Upper lobe of right lung (tissue), 1 donor: ENCODE measurements around the gene B3GLCT. TPM values are rescaled to one million over a fixed set of nuclear protein-coding genes. Genes with fewer than 3 reads are reported as not detected.

Source experiments
- ATAC-seq: fragments of 200-7000 bp; cut with Tn5 transposase; one replicate; pipeline ENCODE4 v1.9.1; 2020; ENCODE audit warnings: mild to moderate bottlenecking, moderate library complexity
- DNase-seq: peaks from one replicate; pipeline ENCODE4 v3.0.0-alpha.2; 2020
- H3K27ac ChIP-seq: fragments of 200-600 bp; one replicate; pipeline ENCODE4 v1.8.0; 2022
- H3K27me3 ChIP-seq: fragments of 200-600 bp; one replicate; pipeline ENCODE4 v1.8.0; 2022; ENCODE audit warnings: mild to moderate bottlenecking
- H3K36me3 ChIP-seq: fragments of 200-600 bp; one replicate; pipeline ENCODE4 v1.8.0; 2022
- H3K4me1 ChIP-seq: fragments of 200-600 bp; one replicate; pipeline ENCODE4 v1.8.0; 2022
- H3K4me3 ChIP-seq: fragments of 200-600 bp; one replicate; pipeline ENCODE4 v1.8.0; 2022; ENCODE audit warnings: mild to moderate bottlenecking
- H3K9me3 ChIP-seq: fragments of 200-600 bp; one replicate; pipeline ENCODE4 v1.8.0; 2022
- CTCF ChIP-seq: fragments of 200-600 bp; IDR thresholded peaks from one replicate; pipeline ENCODE4 v1.8.0; 2022; ENCODE audit warnings: antibody characterized with exemption
- intact Hi-C: fragments of 100-400 bp; cut with DNase I; formaldehyde crosslinking; loops from one replicate; pipeline ENCODE4 v1.11.0; 2022
- total RNA-seq: library from RNA; stranded (reverse); fragmentation: NEBNext Ultra II Directional; extraction: Animal tissue kit (Norgen Biotek cat#: 25700); gene quantifications from one replicate; pipeline ENCODE4 v1.2.1, GENCODE V29; 2021
- donor health status: DM: no; HTN: yes; CAD: no; lungs with severe emphysema.

B3GLCT gene
- total RNA-seq, 1 donor from 2014 or later: 6.7 TPM

DNA sequence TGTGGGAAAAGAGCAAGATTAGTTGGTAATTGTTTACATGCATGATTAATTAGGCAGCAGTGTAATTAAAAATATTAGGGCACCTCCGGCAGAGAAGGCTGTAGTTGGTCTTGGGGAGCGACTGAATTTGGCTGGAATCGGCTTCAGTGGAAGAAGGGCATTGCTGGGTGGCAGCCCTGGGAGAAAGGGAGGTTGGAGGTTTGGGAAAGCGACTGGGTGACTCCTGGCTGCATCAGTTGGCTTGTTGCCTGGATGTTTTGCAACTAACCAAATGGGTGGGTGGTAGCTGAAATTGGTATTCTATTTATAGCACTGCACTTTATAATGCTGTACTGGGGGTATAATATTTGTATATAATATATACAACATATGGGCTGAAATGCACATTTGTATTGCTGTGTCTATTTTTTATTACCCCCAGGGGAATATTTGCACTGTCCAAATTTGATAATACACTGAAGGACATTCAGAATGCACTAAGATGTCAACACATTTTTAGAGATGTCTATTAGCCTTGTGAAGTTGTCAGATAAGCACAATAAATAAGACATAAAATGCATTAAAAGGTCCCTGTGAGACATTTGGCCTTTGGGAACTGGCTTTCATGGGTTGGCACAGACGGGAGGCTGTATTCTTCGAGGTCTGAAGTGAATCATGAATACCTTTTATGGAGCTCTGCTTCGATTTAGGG is 1.7 kb downstream of the B3GLCT start:
- Histone ChIP-seq H3K27ac (peak overlapping the region; percentile 92), H3K9me3 (no peaks in the 10 kb centered on the region), H3K27me3 (no peaks in the 10 kb centered on the region), H3K4me1 (peaks cover 11% of the 10 kb centered on the region), H3K36me3 (no peaks in the 10 kb centered on the region), H3K4me3 (peak overlapping the region; percentile 73)
- DNase-seq (no peak), ATAC-seq (no peak)
- TF ChIP-seq CTCF: no peak
- intact Hi-C loops: no loop called here

DNA sequence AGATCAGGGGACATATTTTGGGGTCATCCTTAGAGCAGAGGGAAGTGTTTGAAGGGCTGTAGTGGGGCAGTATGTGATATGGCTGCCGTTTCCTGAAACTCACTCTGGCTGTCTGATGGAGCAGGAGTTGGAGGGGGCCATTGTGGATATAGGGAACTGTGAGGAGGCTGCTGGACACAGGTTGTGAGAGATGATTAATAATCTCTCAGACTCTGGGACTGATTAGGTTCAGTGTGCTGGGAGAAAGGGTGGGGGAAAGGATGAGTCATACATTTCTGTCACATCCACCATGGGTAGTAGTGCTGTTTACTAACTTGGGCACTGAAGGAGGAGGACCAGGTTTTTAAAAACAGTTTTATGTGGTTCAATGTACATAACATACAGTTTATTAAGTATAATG is 4.8 kb downstream of the B3GLCT start:
- intact Hi-C loops: no loop called here
- TF ChIP-seq CTCF: no peak
- ATAC-seq: no peak
- peaks cover 20% of the 10 kb centered on the region for H3K4me1 ChIP-seq
- DNase-seq: no peak
- H3K4me3 ChIP-seq: no peak overlapping the region
- H3K27ac ChIP-seq: no peak overlapping the region
- H3K27me3 ChIP-seq: no peaks in the 10 kb centered on the region
- no peaks in the 10 kb centered on the region for H3K9me3 ChIP-seq
- H3K36me3 ChIP-seq: no peaks in the 10 kb centered on the region

- Histone ChIP-seq H3K36me3 (no peaks in the 10 kb centered on the region), H3K4me1 (peaks cover 10% of the 10 kb centered on the region), H3K27ac (no peak overlapping the region), H3K4me3 (no peak overlapping the region), H3K27me3 (no peaks in the 10 kb centered on the region), H3K9me3 (no peaks in the 10 kb centered on the region)
- intact Hi-C loops: no loop called here
- no peak for TF ChIP-seq CTCF
- no peak for DNase-seq
- peak; percentile 53 for ATAC-seq
Measured at GRCh38 chr13:31207661-31208552, 8.1 kb downstream of the B3GLCT start.

DNA sequence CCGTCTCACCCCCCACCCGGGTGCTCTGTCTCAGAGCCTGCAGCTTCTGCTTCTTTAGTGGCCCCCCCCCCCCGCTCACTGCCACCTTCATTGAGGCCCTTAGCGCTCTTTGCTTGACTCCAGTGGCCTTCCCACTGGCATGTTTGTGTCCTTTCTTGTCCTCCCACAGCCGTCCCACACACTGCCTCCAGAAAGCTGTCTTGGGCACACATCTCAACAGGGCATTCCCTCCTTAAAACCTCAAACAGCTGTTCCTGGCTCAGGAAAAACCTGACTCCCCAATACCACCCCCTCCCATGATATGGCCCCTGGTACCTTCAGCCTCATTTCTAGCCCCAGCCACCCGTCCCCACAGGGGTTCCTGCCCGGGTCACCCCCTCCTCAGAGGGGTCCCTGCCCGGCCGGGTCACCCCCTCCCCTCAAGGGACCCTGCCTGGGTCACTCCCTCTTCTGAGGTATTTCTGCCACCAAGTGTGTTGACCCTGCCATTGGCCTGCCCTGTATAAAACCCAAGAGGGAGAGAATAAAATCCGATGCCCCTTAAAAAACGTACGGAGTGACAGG is 8.9 kb downstream of the B3GLCT start:
- Histone ChIP-seq H3K4me3 (no peak overlapping the region), H3K9me3 (no peaks in the 10 kb centered on the region), H3K27me3 (no peaks in the 10 kb centered on the region), H3K4me1 (peaks cover 10% of the 10 kb centered on the region), H3K27ac (no peak overlapping the region), H3K36me3 (no peaks in the 10 kb centered on the region)
- intact Hi-C loops: no loop called here
- no peak for DNase-seq
- TF ChIP-seq CTCF: no peak
- ATAC-seq: peak; percentile 11

DNA sequence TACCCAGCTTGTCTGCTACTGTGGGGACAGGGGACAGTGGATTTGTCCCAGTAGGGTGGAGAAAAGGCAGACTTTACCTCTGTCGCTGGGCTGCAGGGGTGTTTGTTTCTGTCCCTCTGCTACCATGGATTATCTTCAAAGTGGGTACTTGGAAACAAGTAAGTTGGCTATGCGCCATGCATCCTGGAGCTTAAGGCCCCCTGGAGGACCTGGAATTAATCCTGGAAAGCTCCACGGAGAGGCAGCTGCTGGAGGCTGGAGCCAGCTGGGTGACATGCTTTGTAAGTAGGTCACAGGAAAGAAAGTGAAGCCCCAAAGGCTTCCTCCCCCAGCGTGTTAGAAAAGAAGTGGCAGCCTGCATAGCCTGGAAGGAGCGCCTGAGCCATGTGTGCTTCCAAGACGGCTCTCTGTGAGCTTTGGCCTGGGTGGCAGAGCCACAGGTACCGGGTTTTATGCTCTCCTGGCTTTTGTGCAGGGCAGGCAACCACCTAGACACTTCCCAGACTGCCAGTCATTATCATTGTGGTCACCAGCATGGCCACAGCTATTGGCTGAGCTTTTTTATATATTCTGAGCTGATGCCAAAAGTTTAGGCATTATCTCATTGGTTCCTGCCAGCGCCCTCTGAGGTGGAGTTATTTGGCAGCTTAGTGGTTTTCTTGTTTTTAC is 9.5 kb downstream of the B3GLCT start:
- Histone ChIP-seq H3K36me3 (no peaks in the 10 kb centered on the region), H3K4me1 (peaks cover 10% of the 10 kb centered on the region), H3K27me3 (no peaks in the 10 kb centered on the region), H3K9me3 (no peaks in the 10 kb centered on the region), H3K4me3 (no peak overlapping the region), H3K27ac (no peak overlapping the region)
- ATAC-seq: peak; percentile 54
- intact Hi-C loops: no loop called here
- no peak for DNase-seq
- no peak for TF ChIP-seq CTCF
